NCI-H1048 (cell line): Measurements from ENCODE around the gene SPPL2A.
"Not testable (repeated sequence)": the region's sequence is repeated elsewhere in the genome, so short reads cannot be mapped to it uniquely, and the experiment has no call there.

Source experiments
- DNase-seq: peaks from one replicate; lab custom pipeline; 2025; lab: John Stamatoyannopoulos, UW

Gene SPPL2A, protein sequence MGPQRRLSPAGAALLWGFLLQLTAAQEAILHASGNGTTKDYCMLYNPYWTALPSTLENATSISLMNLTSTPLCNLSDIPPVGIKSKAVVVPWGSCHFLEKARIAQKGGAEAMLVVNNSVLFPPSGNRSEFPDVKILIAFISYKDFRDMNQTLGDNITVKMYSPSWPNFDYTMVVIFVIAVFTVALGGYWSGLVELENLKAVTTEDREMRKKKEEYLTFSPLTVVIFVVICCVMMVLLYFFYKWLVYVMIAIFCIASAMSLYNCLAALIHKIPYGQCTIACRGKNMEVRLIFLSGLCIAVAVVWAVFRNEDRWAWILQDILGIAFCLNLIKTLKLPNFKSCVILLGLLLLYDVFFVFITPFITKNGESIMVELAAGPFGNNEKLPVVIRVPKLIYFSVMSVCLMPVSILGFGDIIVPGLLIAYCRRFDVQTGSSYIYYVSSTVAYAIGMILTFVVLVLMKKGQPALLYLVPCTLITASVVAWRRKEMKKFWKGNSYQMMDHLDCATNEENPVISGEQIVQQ

DNA sequence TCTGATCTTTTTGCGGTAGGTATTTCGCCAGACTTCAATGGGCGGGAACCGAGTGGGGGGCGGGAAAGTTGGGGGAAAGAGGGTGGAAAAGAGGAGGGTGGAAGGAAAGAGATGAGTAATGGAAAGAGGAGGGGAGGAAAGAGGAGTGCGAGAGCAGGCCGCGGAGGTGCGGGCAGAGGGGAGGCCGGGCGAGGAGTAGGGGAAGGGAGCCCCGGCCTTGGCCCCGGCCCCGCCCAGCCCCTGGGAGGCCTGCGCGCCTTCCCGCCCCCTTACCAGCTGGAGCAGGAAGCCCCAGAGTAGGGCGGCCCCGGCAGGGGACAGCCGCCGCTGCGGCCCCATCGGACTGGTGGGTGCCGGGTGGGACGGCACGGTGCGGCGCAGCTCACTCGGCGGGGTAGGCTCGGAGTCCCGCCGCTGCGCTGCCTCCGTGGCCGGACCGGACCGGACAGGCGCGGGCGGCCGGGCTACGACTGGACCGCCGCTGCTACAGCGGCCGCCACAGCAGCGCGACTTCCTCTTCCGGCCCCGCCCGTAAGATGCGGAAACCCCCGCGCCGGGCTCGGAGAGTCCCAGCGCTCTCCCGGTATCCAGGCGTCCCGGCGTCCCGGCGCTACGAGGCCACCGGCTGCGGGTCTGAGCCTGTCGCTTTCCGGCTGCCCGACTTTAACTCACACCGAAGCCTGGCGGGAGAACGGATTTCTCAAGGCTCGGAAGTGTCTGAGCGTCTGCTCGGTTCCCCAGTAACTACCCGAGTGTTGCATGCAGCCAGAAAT, at the start of gene SPPL2A:
Gene SPPL2A (minus strand): TSS at position 512 of the 773 bp plus-strand sequence. CDS start 173 bp downstream, at position 339.
- peak; percentile 42 for DNase-seq

DNA sequence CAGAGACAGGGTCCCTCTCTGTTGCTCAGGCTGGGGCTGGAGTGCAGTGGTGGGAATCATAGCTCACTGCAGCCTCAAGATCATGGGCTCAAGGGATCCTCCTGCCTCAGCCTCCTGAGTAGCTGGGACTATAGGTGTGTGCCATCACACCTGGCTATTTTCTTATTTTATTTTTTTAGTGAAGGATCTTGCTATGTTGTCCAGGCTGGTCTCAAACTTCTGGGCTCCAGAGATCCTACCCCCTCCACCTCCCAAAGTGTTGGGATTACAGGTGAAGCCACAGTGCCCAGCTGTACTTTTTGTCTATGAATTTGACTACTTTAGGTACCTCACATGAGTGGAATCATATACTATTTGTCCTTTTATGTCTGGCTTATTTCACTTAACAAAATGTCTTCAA, 49.1 kb upstream of the SPPL2A start:
- no peak for DNase-seq

DNA sequence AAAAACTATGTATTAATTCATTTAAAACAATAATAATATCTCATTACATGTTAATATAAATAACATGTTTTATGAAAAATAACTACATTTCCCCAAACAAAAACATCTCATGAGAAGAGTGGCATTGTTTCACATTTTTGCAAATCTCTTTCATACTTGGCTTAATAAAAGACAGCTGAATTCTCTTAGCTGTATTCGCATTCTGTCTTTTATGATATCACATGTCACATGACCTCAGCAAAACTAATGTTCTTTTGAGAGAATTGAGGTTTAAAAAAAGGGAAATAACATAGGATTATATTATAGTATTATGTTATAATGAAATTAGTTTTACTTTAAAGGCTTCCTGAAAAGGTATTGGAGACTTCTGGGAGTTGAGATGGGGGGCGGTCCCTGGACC, 48.4 kb upstream of the SPPL2A start:
- no peak for DNase-seq

DNA sequence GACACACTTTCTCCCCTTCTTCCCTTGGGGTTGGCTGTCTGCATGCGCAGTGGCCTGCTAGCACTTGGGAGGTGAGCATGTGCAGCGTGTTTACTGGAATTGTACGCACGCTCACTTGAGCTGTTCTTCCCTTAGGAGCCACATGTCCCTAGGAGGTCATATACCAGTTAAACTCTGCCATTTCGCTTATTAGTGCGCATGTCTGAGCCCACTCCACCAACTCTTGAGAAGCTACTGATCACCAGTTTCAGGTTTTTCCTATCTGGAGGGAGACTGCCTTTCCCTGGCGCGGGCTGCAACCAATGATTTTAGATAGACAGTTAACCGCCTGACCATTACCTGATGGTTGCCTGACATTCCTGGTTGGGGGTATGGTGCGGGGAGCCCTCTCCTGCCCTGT, 47.6 kb upstream of the SPPL2A start:
- DNase-seq = no peak

DNA sequence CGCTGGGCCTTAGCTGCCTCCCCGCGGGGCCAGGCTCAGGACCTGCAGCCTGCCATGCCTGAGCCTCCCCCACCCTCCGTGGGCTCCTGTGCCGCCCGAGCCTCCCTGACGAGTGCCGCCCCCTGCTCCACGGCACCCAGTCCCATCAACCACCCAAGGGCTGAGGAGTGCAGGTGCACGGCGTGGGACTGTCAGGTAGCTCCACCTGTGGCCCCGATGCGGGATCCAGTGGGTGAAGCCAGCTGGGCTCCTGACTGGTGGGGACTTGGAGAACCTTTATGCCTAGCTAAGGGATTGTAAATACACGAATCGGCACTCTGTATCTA, 46.6 kb upstream of the SPPL2A start:
- DNase-seq = not testable (repeated sequence)

DNA sequence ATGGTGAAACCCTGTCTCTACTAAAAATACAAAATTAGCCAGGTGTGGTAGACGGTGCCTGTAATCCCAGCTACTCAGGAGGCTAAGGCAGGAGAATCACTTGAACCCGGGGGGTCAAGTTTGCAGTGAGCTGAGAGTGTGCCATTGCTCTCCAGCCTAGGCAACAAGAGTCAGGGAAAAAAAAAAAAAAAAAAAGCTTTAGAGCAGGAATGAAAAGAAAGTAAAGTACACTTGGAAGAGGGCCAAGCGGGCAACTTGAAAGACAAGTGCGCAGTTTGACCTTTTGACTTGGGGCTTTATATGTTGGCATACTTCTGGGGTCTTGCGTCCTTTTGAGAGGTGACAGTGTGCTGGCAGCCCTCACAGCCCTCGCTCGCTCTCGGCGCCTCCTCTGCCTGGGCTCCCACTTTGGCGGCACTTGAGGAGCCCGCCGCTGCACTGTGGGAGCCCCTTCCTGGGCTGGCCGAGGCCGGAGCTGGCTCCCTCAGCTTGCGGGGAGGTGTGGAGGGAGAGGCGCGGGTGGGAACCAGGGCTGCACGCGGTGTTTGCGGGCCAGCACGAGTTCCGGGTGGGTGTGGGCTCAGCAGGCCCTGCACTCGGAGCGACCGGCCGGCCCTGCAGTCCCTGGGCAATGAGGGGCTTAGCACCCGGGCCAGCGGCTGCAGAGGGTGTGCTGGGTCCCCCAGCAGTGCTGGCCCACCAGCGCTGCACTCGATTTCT, 46.1 kb upstream of the SPPL2A start:
- not testable (repeated sequence) for DNase-seq

DNA sequence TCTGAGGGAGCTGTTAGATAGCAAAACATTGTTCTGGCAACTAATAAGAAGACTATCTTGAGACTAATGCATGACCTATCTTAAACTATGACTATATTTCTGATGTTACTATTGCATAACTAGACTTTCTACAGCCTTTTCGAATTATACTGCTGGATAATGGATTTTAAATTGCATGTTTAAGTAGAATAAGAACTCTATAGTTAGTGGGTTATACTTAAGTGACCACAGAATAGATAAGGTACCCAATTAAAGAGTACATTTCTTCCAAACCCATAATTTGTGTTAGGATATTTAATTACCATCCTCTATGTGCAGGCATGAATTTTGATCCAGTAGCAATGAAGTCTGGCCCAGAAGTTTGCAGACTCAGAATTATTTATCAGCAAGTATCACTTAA, 44.6 kb upstream of the SPPL2A start:
- DNase-seq = no peak

DNA sequence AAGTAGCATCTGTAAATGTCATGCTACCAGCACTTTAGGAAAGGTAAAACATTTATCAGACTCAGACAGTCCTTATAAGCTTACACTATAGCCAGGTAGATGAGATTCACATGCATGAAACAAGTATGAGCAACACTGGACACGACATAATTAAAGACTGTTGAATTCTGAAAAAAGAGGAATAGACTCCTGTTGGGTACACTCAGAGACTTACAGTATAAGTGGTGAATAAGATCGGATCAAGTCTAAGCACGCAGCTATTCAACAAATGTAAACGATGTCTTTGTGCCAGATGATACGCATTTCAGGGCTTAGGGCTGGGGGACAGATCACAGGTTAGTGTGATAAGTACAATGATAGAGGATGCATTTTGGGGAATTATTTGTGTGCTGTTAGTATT, 43.2 kb upstream of the SPPL2A start:
- DNase-seq = no peak

DNA sequence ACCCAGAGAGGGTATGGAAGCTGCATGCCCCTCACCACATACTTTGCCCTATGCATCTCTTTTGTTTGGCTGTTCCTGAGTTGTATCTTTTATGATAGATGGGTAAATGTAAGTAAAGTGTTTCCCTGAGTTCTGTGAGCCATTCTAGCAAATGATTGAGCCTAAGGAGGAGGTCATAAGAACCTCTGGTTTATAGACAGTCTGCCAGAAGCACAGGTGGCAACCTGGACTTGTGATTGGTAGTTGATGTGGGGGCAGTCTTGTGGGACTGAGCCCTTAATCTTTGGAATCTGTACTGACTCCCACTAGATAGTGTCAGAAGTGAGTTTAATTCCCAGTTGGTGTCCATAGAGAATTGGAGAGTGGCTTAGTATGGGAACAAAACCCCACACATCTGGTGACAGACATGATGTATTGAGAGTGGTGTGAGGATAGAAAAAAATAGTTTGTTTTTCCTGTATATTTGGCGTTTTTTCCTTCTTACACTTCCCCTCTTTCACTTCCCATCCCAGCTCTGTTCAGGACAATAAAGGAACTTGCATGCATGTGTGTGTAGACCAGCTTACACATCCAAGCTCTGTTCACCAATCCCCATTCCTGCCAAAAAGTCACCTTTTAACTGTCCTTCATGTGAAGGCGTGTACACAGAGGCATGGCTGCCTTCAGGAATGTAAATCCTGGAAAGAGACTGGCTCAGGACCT, 38.1 kb upstream of the SPPL2A start:
- no peak for DNase-seq

DNA sequence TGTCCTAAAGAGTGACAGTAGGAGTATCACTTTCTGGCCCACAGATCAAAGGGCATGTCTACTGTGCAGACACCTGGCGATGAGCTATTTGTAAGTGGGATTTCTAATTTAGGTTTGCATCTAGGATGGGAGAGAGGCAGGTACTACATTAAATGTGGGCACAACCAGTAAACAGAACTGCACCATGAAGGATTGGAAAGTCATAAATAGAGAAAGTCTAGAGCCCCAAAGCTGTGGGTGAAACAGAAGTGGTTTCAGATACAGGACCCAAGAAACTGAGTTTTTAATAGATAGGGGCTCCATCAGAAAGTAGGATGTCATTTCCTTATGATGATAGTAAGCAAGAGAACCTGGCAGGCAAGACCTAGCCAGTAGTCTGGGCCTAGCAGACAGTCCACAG, 35.2 kb upstream of the SPPL2A start:
- DNase-seq = no peak

DNA sequence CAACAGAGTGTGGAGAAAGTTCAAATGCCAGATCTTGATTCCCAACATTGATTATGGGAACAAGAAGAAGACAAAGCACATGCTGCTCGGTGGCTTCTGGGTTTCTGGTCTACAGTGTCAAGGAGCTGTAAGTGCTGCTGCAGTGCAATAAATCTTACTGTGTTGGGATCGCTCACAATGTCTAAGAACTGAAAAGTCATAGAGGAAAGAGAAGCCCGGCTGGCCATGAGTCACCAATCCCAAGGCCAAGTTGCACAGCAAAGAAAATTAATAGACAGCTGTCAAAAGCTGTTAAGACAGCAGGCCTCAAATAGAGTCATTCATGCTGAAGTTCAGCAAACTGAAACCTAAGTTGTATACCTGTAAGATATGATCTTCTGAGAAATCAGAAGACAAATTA, 33.2 kb upstream of the SPPL2A start:
- no peak for DNase-seq

DNA sequence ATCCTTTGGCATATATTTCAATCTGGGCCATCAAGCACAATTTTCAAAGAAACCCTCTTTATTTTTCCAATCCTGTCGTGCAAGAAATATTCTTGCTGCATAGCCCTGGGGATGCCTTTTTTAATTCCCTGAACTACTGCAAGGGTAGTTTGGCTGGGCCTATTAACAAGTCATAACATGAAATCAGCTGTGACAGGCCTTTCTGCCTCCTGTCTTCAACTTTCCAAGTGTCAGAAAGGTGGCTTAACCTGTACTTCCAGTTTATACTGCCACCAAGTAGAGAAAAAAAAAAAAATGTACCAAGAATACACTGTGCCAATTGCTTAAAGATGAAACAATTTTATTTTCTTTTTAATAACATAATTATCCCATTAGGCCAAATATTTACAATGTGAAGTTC, 32.4 kb upstream of the SPPL2A start:
- peak; percentile 42 for DNase-seq

DNA sequence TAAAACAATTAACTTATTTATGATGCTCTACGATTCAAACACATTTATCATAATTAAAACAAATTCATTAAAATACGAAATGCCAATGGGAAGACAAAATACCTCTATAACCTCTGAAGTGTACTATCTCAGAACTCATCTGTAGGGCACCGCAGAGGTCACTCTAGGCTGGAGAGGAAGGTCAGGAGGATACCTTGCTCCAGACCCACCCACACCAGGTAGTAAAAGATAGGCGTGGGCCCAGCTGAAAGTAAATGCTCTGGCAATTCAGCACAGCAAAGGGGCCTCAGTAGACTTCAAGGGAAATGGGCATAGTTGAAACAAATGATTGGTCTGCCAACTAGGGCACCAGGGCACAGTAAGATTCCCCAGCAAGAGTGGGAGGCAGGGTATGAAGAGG, 26.0 kb upstream of the SPPL2A start:
- no peak for DNase-seq

DNA sequence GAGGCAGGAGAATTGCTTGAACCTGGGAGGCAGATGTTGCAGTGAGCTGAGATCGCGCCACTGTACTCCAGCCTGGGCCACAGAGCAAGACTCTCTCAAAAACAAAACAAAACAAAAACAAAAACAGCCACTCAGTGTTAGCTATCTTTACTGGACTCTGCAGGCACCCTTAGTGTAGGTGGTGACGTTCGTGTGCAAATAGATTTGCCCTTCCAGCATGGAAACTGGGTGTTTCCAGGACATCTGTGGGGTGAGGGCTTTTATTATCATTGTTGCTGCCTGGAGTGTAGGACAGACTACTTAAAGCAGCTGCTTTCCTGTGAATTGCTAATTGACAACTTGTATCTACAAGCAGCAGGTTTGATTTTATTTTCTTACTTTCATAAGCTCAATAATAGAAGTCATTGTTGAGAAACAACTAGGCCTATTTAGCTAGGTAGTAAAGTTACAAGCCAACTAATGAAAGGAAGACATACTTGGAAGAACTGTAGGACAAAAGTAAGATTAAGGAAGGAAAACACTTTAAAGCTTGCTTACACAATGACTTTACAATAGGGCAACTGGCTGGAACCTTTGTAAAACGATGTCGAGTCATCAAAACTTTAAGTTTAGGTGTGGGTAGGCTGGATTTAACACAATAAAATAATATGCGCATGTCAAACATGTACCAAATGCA, 25.4 kb upstream of the SPPL2A start:
- DNase-seq = no peak

DNA sequence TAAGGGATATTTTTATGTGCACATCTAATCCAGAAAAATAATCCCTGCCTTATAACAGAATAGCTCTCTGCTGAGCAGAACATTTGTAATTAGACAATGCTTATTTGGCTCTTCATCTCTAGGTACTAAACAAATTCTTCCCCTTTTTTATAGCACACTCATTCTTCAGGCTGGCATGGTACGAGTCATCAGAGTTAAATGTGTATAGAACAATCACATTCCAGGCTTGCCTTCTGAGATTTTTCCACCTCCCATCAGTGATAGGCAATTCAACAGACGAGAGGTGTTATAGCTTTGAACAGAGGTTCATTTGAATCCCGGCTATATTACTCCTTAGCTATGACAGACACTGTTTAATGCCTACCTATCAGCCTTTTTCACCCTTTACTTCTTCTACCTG, 21.4 kb upstream of the SPPL2A start:
- DNase-seq = no peak

DNA sequence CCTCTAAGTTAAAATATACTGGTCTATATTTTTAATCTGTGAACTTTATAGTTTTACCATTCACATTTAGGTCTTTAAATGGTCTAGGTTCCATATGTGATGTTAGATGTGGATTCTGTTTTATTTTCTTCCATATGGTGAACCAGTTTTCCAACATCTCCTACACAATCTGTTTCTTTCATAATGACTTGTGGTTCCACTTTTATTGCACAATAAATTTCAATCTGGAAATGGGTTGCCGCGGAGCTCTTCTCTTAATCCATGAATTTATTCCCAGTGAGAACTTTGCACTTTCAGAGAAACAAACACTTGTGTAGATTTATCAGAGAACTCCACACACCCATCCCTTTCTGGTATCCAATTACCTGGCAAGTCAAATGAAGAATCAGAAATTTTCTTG, 20.9 kb upstream of the SPPL2A start:
- DNase-seq = no peak

DNA sequence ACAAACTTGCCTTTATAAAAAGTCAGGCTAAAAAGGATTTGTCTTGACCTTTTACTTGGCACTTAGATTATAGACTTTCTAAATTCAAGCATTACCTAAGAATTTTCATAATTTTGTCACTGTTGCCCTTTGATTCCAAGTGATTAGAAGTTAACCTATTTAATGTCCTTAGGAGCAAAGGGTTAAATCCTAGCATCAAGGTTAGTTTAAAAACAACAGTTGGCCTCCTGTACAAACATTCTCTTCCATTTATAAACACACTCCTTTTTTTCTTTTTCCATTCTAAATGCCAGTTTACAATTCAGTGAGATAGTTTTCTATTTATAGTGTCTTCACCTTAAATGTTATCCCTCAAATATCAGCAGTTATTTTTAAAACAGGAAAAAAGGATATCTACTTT, 18.4 kb upstream of the SPPL2A start:
- DNase-seq = no peak

DNA sequence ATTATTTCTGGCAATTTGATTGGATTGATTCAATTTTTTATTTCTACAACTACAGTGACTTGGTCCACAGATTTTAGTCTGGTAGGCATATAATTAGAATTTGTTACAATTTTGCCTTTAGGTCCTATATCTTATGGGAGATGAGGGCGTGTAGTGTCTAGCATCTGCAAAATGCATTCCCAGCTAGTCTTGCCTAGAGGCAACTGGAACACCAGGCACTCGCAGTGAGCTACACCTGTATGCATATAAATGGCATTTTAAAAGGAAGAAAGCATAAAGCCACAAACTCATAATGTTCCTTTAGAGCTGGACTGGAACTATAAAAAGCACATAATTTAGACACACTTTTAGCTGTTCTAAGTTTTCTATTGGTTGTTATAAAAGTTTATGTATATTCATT, 17.9 kb upstream of the SPPL2A start:
- no peak for DNase-seq

DNA sequence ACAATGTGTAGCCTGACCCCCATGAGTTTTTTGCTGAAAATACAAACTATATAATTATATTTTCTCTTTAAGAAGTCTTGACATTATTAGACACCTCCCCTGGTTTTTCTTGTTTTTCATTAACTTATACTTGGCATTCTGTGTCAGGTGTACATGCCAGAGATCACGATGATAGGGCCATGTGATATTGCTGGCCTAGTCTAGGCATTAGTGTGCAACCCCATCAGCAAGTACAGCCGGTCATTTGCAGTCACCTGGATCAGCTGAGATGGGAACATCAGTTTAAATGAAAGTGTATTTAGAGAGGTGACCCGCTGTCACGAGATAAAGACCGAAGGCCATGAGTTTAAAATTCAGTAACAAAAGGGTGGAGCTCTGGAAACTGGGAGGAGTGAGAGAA, 12.6 kb upstream of the SPPL2A start:
- no peak for DNase-seq

DNA sequence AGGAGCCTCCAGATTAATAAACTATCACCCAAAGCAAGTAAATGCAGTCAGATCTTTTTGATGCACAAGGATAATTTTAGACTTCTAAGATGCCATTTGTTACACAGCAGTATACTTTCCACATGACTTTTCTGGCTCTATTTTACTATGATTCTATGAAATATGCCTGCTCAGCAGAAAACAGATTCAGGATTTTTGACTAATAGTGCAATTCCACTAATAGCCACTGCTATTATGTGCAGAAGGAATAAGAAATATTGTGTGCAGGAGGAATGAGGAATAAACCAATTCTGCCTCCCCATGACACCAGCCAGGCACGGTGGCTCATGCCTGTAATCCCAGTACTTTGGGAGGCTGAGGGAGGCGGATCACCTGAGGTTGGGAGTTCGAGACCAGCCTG, 11.5 kb upstream of the SPPL2A start:
- no peak for DNase-seq

DNA sequence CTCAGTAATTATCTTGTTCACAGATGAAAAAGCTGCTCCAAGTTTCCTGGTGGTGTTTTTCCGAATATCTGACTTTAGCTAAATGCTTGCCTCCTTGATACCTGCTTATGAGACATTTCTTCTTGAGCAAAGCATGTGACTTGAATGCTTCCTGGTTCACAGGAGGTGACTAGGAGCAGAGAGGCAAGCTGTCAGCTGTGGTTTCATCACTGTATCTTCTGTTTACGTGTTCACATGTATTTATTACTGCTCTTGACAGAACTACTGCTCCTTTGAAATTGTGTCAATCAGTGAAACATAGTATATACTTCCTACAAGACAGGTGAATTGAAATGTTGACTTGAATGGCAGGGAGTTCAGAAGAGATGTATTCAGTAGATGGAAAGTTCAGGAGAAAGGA, 8.9 kb upstream of the SPPL2A start:
- no peak for DNase-seq

DNA sequence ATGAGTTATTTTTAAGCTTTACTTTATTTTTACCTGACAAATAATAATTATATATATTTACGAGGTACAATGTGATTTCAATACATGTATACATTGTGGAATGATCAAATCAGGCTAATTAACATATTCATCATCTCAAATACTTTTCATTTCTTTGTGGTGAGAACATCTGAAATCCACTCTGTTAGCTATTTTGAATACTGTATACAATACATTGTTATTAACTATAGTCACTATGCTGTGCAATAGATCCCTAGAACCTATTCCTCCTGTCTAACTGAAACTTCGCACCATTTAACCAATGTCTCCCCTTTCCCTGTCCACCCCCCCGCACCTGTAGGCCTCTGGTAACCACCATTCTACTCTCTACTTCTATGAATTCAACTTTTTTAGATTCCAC, 7.9 kb upstream of the SPPL2A start:
- DNase-seq = no peak
